ENCODE data around the gene MAP1B. TPM values are rescaled to one million over a fixed set of nuclear protein-coding genes. Genes with fewer than 3 reads are reported as not detected.
"Not testable (repeated sequence)": the region's sequence is repeated elsewhere in the genome, so short reads cannot be mapped to it uniquely, and the experiment has no call there.

Gene MAP1B
- total RNA-seq, 1 donor from 2014 or later = 0.57 TPM

GRCh38 chr5:72077390-72077789, 29.9 kb upstream of the MAP1B start:
- DNase-seq (ENCODE audit: low spot score) = no peak
- Mint-ChIP-seq H3K4me1 (ENCODE audit: low read depth) (no peaks in the 10 kb centered on the region), H3K9me3 (no peaks in the 10 kb centered on the region), H3K4me3 (ENCODE audit: low read depth) (no peak overlapping the region), H3K27ac (no peak overlapping the region), H3K36me3 (ENCODE audit: low read depth) (no peaks in the 10 kb centered on the region), H3K27me3 (ENCODE audit: low read depth) (peaks cover 15% of the 10 kb centered on the region)
- intact Hi-C loops (cut with micrococcal nuclease) = no loop called here

DNA sequence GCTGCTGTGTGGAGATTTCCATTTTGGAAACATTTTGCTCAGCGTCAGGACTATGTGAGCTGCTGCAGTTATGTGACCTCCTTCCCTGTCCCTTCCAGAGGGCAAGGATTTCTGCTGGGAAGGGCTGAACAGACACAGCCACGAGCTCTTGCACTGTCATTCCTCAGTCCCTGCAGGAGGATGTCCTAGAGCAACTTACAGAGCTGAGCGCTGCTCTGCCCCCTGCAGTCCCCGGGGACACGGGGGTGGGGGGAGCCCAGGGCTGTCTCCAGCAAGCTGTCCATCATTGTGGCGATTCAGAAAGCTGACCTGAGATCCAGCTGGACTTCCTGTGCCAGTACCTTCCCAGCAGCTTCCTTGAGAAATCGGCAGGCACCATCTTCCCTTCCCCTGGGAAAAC, 28.0 kb upstream of the MAP1B start:
- Mint-ChIP-seq H3K4me3 (ENCODE audit: low read depth) (no peak overlapping the region), H3K4me1 (ENCODE audit: low read depth) (no peaks in the 10 kb centered on the region), H3K27me3 (ENCODE audit: low read depth) (peaks cover 25% of the 10 kb centered on the region), H3K9me3 (no peaks in the 10 kb centered on the region), H3K27ac (no peak overlapping the region), H3K36me3 (ENCODE audit: low read depth) (no peaks in the 10 kb centered on the region)
- intact Hi-C loops (cut with micrococcal nuclease) = no loop called here
- DNase-seq (ENCODE audit: low spot score) = no peak

- no peak overlapping the region for H3K4me3 Mint-ChIP-seq (ENCODE audit: low read depth)
- no peak overlapping the region for H3K27ac Mint-ChIP-seq
- H3K36me3 Mint-ChIP-seq (ENCODE audit: low read depth) = no peaks in the 10 kb centered on the region
- H3K9me3 Mint-ChIP-seq = no peaks in the 10 kb centered on the region
- no peak for DNase-seq (ENCODE audit: low spot score)
- intact Hi-C loops (cut with micrococcal nuclease) = no loop called here
- H3K4me1 Mint-ChIP-seq (ENCODE audit: low read depth) = no peaks in the 10 kb centered on the region
- H3K27me3 Mint-ChIP-seq (ENCODE audit: low read depth) = peaks cover 24% of the 10 kb centered on the region
These were observed 25.2 kb upstream of the MAP1B start for GRCh38 chr5:72082048-72082447.

DNA sequence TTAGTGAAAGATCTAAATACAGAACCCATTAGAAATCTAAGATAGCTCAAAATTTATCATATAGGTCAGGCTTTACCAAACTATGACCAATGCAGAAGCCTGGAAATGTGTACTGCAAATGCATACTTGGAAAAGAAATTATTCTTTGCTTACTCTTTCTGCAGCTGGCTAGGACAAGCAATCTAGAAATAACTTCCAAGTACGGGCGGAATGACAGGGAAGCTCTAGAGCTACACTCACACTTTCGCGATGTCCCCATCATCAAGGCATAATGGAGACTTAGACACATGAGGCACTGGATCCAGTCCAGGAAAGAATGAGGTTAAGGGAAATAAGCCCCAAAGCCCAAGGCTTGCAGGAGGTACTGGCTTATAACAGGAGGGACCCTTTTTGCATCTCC, 22.4 kb upstream of the MAP1B start:
- no peak for DNase-seq (ENCODE audit: low spot score)
- H3K4me3 Mint-ChIP-seq (ENCODE audit: low read depth) = no peak overlapping the region
- H3K27me3 Mint-ChIP-seq (ENCODE audit: low read depth) = peaks cover 19% of the 10 kb centered on the region
- intact Hi-C loops (cut with micrococcal nuclease) = no loop called here
- H3K36me3 Mint-ChIP-seq (ENCODE audit: low read depth) = no peaks in the 10 kb centered on the region
- H3K4me1 Mint-ChIP-seq (ENCODE audit: low read depth) = no peaks in the 10 kb centered on the region
- no peaks in the 10 kb centered on the region for H3K9me3 Mint-ChIP-seq
- no peak overlapping the region for H3K27ac Mint-ChIP-seq

- DNase-seq (ENCODE audit: low spot score) = no peak
- no peaks in the 10 kb centered on the region for H3K9me3 Mint-ChIP-seq
- H3K27me3 Mint-ChIP-seq (ENCODE audit: low read depth) = peaks cover 19% of the 10 kb centered on the region
- intact Hi-C loops (cut with micrococcal nuclease) = no loop called here
- no peak overlapping the region for H3K27ac Mint-ChIP-seq
- no peak overlapping the region for H3K4me3 Mint-ChIP-seq (ENCODE audit: low read depth)
- no peaks in the 10 kb centered on the region for H3K36me3 Mint-ChIP-seq (ENCODE audit: low read depth)
- no peaks in the 10 kb centered on the region for H3K4me1 Mint-ChIP-seq (ENCODE audit: low read depth)
These were observed 22.0 kb upstream of the MAP1B start for GRCh38 chr5:72085319-72085718.

DNA sequence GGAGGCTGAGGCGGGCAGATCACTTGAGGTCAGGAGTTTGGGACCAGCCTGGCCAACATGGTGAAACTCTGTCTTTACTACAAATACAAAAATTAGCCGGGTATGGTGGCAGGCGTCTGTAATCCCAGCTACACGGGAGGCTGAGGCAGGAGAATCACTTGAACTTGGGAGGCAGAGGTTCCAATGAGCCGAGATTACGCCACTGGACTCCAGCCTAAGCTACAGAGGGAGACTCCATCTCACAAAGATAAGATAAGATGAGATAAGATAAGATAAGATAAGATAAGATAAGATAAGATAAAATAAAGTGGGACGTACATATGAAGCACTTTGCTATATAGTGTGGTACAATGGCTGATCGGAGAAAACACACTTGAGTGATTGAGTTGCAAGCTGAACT, 17.6 kb upstream of the MAP1B start:
- DNase-seq (ENCODE audit: low spot score); intact Hi-C loops (cut with micrococcal nuclease); H3K27ac Mint-ChIP-seq; H3K36me3 Mint-ChIP-seq (ENCODE audit: low read depth); H3K9me3 Mint-ChIP-seq; H3K4me3 Mint-ChIP-seq (ENCODE audit: low read depth); H3K27me3 Mint-ChIP-seq (ENCODE audit: low read depth): not testable (repeated sequence)
- H3K4me1 Mint-ChIP-seq (ENCODE audit: low read depth) = peaks cover 15% of the 10 kb centered on the region

DNA sequence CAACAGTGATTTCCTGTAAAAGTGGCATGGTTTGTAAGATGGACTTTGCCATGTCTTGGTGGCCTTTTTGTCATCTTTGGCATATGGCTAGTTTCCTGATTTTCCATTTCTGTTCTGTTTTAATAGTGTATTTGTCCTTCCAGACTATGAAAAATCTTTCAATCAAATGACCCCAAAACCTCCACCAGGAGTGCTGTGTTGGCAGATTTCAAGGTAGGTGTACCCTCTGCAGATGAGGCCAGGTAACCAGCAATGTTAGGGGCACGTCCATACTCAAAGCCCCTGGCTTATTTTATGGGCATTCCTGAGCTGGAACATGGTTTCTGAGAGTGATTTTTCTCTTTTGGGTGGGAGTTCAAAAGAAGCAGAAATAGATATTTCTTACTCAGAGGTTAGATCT, 15.2 kb upstream of the MAP1B start:
- Mint-ChIP-seq H3K9me3 (no peaks in the 10 kb centered on the region), H3K4me1 (ENCODE audit: low read depth) (peaks cover 15% of the 10 kb centered on the region), H3K36me3 (ENCODE audit: low read depth) (no peaks in the 10 kb centered on the region), H3K27me3 (ENCODE audit: low read depth) (peaks cover 12% of the 10 kb centered on the region), H3K27ac (no peak overlapping the region), H3K4me3 (ENCODE audit: low read depth) (no peak overlapping the region)
- DNase-seq (ENCODE audit: low spot score) = no peak
- intact Hi-C loops (cut with micrococcal nuclease) = loop anchor here (2.0 kb wide), 1 partner anchor 47 kb away; no protein-coding TSS in a partner anchor

DNA sequence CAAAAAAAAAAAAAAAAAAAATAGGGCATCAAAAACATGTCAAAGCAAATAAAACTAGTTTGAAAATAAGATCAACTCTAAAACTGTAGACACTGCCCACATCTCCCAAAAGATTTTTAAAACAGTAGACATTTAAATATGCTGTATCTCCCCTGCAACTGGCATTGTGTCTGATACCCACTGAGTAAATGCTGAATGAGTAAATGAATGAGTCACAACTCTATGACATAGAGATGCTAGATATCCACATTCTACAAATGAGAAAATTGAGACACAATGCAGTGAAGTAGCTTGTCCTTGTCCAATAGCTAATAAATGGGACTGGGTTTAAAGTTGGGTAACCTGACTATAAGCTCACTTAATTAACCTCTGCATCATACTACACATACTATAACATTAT, 14.1 kb upstream of the MAP1B start:
- intact Hi-C loops (cut with micrococcal nuclease) = loop anchor here (2.0 kb wide), 1 partner anchor 46 kb away; no protein-coding TSS in a partner anchor
- no peaks in the 10 kb centered on the region for H3K9me3 Mint-ChIP-seq
- H3K4me1 Mint-ChIP-seq (ENCODE audit: low read depth) = peaks cover 15% of the 10 kb centered on the region
- no peak overlapping the region for H3K4me3 Mint-ChIP-seq (ENCODE audit: low read depth)
- DNase-seq (ENCODE audit: low spot score) = no peak
- no peaks in the 10 kb centered on the region for H3K36me3 Mint-ChIP-seq (ENCODE audit: low read depth)
- H3K27ac Mint-ChIP-seq = no peak overlapping the region
- H3K27me3 Mint-ChIP-seq (ENCODE audit: low read depth) = peaks cover 17% of the 10 kb centered on the region

DNA sequence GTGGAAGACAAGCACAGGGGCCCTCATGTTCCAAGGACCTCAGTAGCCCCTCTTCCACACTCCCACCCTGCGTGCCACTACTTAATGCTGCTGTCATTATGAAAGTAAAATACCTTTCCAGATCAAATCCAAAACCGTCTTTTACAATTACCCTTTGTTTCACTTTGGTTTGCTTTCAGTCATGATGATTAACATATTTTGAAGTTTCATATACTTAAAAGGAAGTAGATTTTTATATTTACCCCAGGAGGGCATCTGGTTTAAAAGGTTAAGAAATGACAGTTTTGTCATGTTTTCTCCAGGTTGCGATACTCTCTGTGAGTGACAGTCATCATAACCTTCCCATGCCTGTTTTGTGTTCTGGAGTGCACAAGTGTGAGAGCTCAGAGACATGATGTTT, 13.5 kb upstream of the MAP1B start:
- Mint-ChIP-seq H3K4me3 (ENCODE audit: low read depth) (no peak overlapping the region), H3K27me3 (ENCODE audit: low read depth) (peaks cover 22% of the 10 kb centered on the region), H3K4me1 (ENCODE audit: low read depth) (peaks cover 15% of the 10 kb centered on the region), H3K9me3 (no peaks in the 10 kb centered on the region), H3K27ac (no peak overlapping the region), H3K36me3 (ENCODE audit: low read depth) (no peaks in the 10 kb centered on the region)
- DNase-seq (ENCODE audit: low spot score) = no peak
- intact Hi-C loops (cut with micrococcal nuclease) = loop anchor here (2.0 kb wide), 1 partner anchor 45 kb away; no protein-coding TSS in a partner anchor

DNA sequence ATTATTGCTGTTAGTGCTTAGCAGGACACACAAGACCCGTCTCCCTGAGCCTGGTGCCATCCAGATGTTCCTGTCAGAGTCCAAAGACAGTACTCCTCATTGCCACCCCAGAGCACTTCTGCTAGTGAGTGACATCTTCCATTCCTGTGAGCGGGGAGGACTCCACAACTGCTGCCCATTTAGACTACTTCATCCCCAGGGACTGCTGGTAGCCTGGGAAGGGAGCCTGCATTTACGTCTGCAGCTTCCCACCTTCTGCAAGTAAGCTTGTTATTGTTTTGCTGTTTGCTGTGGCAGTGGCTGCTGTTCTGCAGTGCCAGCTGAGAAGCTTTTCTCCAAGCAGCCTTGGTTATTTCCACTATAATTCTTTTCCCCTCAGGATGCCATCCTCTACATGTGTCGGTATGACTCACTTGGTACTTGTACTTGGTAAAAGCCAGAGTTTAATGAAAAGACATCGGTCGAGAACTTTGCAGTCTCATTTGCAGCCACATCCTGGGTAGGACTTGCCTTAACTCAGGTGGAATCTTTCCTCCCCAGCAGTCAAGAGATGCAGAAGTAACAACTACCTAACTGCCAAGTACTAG, 10.6 kb upstream of the MAP1B start:
- H3K9me3 Mint-ChIP-seq = no peaks in the 10 kb centered on the region
- peaks cover 15% of the 10 kb centered on the region for H3K4me1 Mint-ChIP-seq (ENCODE audit: low read depth)
- H3K4me3 Mint-ChIP-seq (ENCODE audit: low read depth) = no peak overlapping the region
- intact Hi-C loops (cut with micrococcal nuclease) = no loop called here
- H3K36me3 Mint-ChIP-seq (ENCODE audit: low read depth) = no peaks in the 10 kb centered on the region
- no peak for DNase-seq (ENCODE audit: low spot score)
- H3K27ac Mint-ChIP-seq = no peak overlapping the region
- H3K27me3 Mint-ChIP-seq (ENCODE audit: low read depth) = peaks cover 33% of the 10 kb centered on the region

GRCh38 chr5:72101828-72102227, 5.4 kb upstream of the MAP1B start:
- peaks cover 57% of the 10 kb centered on the region for H3K27me3 Mint-ChIP-seq (ENCODE audit: low read depth)
- H3K9me3 Mint-ChIP-seq = no peaks in the 10 kb centered on the region
- peaks cover under 1% of the 10 kb centered on the region for H3K4me1 Mint-ChIP-seq (ENCODE audit: low read depth)
- intact Hi-C loops (cut with micrococcal nuclease) = no loop called here
- H3K36me3 Mint-ChIP-seq (ENCODE audit: low read depth) = no peaks in the 10 kb centered on the region
- no peak overlapping the region for H3K27ac Mint-ChIP-seq
- no peak overlapping the region for H3K4me3 Mint-ChIP-seq (ENCODE audit: low read depth)
- no peak for DNase-seq (ENCODE audit: low spot score)

DNA sequence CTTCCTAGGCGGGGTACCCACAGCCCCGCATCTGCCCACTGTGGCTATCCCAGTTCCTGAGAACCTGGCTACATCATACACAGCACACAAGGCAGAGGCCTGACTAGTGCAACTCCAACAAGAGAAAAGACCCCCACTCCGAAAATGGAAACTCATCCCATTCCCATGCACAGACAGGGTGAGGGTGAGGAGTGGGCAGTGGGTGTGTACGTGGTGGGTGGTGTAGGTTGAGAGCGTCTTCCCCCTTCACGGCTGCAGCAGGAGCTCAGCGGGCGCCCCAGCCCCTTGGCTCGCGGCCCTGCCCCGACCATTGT, 501 bp upstream of the MAP1B start:
- no peaks in the 10 kb centered on the region for H3K36me3 Mint-ChIP-seq (ENCODE audit: low read depth)
- H3K4me3 Mint-ChIP-seq (ENCODE audit: low read depth) = peak overlapping the region; percentile 39
- no peaks in the 10 kb centered on the region for H3K9me3 Mint-ChIP-seq
- DNase-seq (ENCODE audit: low spot score) = no peak
- peaks cover 5% of the 10 kb centered on the region for H3K4me1 Mint-ChIP-seq (ENCODE audit: low read depth)
- H3K27ac Mint-ChIP-seq = no peak overlapping the region
- peaks cover 65% of the 10 kb centered on the region for H3K27me3 Mint-ChIP-seq (ENCODE audit: low read depth)
- intact Hi-C loops (cut with micrococcal nuclease) = no loop called here

GRCh38 chr5:72107901-72108201, 576 bp downstream of the MAP1B start:
- Mint-ChIP-seq H3K4me3 (ENCODE audit: low read depth) (peak overlapping the region; percentile 39), H3K36me3 (ENCODE audit: low read depth) (no peaks in the 10 kb centered on the region), H3K27ac (no peak overlapping the region), H3K27me3 (ENCODE audit: low read depth) (peaks cover 69% of the 10 kb centered on the region), H3K9me3 (no peaks in the 10 kb centered on the region), H3K4me1 (ENCODE audit: low read depth) (peaks cover 5% of the 10 kb centered on the region)
- intact Hi-C loops (cut with micrococcal nuclease) = no loop called here
- no peak for DNase-seq (ENCODE audit: low spot score)

Measured in activated T-helper 2 cell treated with anti-CD3 and anti-CD28 coated beads, Interferon-gamma antibody, Interleukin-2, Interleukin-4, amounts not matched to agents 10 μg/mL and 5 μg/mL and 100 μg/mL, durations not matched to agents 14 hours and 24 hours and 36 hours (primary cell).